ENCODE results near the gene BARX1. TPM values are rescaled to one million over a fixed set of nuclear protein-coding genes. Genes with fewer than 3 reads are reported as not detected.

BARX1 gene
- total RNA-seq, 4 donors from 2014 or later: 0.37 to 469 (median 84.4) TPM

DNA sequence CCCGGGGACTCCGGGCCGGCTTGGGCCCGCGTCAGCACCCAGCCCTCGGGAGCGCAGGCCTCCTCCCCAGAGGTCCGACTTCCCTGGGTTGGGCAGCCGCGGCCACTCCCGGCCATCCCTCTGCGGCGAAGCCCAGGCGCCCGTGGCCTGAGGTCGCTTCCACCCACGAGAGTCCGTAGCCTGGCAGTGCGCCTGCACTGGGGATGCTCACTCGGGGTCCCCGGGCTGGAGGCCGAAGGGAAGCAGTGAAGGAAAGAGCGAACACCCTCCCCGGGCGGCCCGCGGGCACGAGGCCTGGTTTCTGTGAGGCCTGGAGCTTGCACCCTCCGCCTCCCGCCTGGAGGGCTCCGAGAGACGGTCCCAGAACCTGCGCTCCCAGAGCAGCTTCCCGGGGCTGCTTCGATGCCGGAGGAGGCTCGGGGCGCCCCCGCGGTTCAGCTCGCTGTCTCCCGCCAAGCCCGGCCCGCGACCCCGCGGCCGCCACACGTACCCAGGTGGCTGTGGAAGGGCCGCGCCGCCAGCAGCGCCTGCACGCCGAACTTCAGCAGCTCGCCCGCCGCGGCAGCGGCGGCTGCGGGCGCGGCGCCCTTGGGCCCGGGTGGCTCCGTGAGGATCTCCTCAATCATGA is 607 bp downstream of the BARX1 start:
- Histone ChIP-seq H3K9me3 (no peaks in the 10 kb centered on the region), H3K36me3 (peaks cover 0 to 6% of the 10 kb centered on the region in 2 donors), H3K27me3 (peaks cover 98% of the 10 kb centered on the region), H3K4me1 (peaks cover 0 to 82% (median 46%) of the 10 kb centered on the region in 3 donors), H3K4me3 (peak overlapping the region; percentile 33 to 56), H3K27ac (peak overlapping the region in 1 of 4 donors; percentile 77)
- peak; percentile 21 for ATAC-seq
- no CpG with 5 or more reads among the region's 67 CpGs for WGBS, 2 donors (ENCODE audit: low coverage in 1 of 2)
- TF ChIP-seq, protein P1, sequence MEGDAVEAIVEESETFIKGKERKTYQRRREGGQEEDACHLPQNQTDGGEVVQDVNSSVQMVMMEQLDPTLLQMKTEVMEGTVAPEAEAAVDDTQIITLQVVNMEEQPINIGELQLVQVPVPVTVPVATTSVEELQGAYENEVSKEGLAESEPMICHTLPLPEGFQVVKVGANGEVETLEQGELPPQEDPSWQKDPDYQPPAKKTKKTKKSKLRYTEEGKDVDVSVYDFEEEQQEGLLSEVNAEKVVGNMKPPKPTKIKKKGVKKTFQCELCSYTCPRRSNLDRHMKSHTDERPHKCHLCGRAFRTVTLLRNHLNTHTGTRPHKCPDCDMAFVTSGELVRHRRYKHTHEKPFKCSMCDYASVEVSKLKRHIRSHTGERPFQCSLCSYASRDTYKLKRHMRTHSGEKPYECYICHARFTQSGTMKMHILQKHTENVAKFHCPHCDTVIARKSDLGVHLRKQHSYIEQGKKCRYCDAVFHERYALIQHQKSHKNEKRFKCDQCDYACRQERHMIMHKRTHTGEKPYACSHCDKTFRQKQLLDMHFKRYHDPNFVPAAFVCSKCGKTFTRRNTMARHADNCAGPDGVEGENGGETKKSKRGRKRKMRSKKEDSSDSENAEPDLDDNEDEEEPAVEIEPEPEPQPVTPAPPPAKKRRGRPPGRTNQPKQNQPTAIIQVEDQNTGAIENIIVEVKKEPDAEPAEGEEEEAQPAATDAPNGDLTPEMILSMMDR (IDR thresholded peaks at IDR 0.05): no peak
- TF ChIP-seq EP300 (IDR thresholded peaks at IDR 0.05) (no peak), POLR2AphosphoS5 (IDR thresholded peaks at IDR 0.05) (no peak), POLR2A (IDR thresholded peaks at IDR 0.05) (no peak)

DNA sequence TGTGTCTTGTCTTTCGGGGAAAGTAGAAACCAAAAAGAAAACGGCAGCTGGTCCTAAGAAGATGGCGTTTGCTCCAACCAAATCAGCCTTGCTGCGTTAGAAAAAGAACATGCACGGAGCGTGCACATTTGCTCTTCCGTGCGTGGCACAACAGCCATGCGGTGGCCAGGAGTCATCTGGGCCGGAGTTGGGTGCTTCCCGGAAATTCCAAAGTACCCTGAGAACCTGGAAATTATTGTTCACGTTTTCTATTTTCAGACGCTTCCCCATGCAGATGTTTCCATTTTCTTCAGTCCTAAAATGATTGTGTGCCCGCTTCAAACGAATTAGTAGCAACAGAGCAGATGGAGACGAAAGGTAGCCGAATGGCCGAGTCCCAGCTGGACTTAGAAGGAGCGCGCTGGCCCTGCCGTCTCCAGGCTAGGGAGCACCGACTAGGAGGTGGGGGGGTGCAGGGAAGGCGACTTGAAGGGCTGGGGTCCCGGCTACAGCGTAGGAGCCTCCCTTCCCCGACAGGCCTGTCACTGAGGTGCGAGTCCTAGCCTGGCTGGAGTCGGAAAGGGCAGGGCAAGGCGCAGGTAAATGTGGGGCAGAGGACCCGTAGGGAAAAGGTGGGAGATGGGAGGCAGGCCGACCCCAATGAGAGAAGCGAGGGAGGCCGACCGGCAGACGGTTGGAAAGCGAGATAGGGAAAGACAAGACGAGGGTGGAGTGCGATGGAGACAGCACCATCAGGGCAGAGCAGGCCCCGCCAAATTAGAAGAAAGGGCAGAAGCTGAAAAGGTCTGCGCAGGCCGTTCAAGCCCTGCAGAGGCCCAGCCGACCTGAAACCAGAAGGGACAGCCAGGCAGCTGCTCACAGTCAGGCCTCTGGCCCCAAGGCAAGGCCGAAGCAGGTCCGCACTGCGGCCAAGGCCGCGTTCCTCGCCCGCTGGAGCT is 1.4 kb downstream of the BARX1 start:
- Histone ChIP-seq H3K27ac (peak overlapping the region in 1 of 4 donors; percentile 77), H3K36me3 (peaks cover 0 to 6% of the 10 kb centered on the region in 2 donors), H3K9me3 (no peaks in the 10 kb centered on the region), H3K4me1 (peaks cover 0 to 82% (median 38%) of the 10 kb centered on the region in 3 donors), H3K4me3 (peak overlapping the region; percentile 33 to 56), H3K27me3 (peaks cover 98% of the 10 kb centered on the region)
- no peak for TF ChIP-seq POLR2A (IDR thresholded peaks at IDR 0.05)
- TF ChIP-seq, protein P1 (IDR thresholded peaks at IDR 0.05): no peak
- TF ChIP-seq POLR2AphosphoS5 (IDR thresholded peaks at IDR 0.05): peak; percentile 11
- no peak for TF ChIP-seq EP300 (IDR thresholded peaks at IDR 0.05)
- ATAC-seq: no peak
- WGBS, 2 donors (ENCODE audit: low coverage in 1 of 2): 33 to 51% methylated on average over 18 to 23 of the region's 49 CpGs

DNA sequence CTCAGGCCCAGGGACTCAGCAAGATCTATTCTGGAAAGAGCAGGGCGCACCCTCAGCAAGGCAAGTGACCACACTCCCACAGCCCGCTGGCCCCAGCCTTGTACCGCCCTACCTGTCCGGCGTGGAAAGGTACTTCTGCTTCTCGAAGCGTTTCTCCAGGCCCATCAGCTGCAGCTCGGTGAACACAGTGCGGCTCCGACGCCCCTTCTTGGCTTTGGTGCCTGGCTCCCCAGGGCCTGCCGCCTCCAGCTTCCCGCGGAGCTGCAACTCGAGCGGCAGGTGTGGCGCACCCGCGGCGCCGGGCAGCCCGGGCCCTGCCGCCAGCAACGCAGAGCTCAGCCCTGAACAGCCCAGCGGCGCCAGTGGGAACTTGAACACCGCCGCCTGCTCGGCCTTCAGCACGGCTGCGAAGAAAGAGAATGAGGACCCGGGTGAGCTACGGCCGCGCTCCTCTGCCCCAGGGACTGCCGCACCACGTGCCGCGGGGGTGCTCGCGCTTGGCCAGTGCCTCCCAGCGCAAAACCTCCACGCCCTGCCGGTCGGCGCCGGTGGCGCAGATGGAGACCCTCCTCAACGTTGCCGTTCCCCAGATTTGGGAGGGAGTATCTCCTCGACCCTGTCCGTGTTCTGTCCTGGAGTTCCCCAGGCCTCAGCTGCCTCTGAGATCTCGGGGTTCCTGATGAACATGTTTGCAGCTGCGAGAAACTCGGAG is 2.2 kb downstream of the BARX1 start:
- H3K4me3 ChIP-seq: peak overlapping the region in 1 of 2 donors; percentile 50
- no peaks in the 10 kb centered on the region for H3K9me3 ChIP-seq
- no peak overlapping the region for H3K27ac ChIP-seq
- peaks cover 98% of the 10 kb centered on the region for H3K27me3 ChIP-seq
- no peak for ATAC-seq
- TF ChIP-seq POLR2A (IDR thresholded peaks at IDR 0.05): no peak
- no peak for TF ChIP-seq POLR2AphosphoS5 (IDR thresholded peaks at IDR 0.05)
- TF ChIP-seq, protein P1 (IDR thresholded peaks at IDR 0.05): no peak
- TF ChIP-seq EP300 (IDR thresholded peaks at IDR 0.05): no peak
- 0 to 100% methylated on average over 1 to 2 of the region's 55 CpGs for WGBS, 2 donors (ENCODE audit: low coverage in 1 of 2)
- H3K4me1 ChIP-seq: peaks cover 0 to 82% (median 33%) of the 10 kb centered on the region in 3 donors
- peaks cover 0 to 6% of the 10 kb centered on the region in 2 donors for H3K36me3 ChIP-seq

DNA sequence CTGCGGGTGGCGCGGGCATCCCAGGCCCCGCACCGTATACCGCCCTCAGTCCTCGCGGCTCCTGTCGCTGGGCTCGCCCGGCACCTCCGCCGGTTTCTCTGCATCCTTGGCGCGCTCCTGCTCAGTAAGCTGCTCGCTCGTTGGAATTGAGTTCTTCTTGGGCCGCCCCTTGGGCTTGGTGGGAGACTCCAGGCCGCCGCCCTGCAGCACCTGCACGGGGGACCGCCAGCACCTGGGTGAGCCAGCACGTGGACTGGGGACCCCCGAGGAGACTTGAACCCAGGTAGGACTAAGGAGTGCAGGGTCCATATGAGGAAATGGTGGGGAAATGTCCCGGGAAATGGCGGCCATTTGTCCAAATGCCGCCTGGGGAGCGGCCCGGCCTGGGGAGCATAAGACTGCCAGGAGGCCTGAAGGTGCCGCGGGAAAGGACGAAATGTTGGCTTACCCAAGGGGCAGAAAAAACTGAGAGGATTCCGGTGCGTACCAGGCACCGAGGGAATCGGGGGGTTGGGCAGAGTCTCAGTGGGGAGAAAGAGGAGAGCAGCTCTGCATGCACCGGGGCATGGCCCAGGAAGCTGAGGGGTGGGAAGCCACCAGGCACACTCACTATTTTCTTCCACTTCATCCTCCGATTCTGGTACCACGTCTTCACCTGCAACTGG is 2.9 kb downstream of the BARX1 start:
- no peak for TF ChIP-seq POLR2AphosphoS5 (IDR thresholded peaks at IDR 0.05)
- no peak for TF ChIP-seq POLR2A (IDR thresholded peaks at IDR 0.05)
- no peak for TF ChIP-seq EP300 (IDR thresholded peaks at IDR 0.05)
- TF ChIP-seq, protein P1 (IDR thresholded peaks at IDR 0.05): no peak
- peaks cover 0 to 84% (median 33%) of the 10 kb centered on the region in 3 donors for H3K4me1 ChIP-seq
- H3K27ac ChIP-seq: no peak overlapping the region
- peaks cover 98% of the 10 kb centered on the region for H3K27me3 ChIP-seq
- ATAC-seq: no peak
- peak overlapping the region in 1 of 2 donors; percentile 50 for H3K4me3 ChIP-seq
- 12 to 67% methylated on average over 3 of the region's 39 CpGs for WGBS, 2 donors (ENCODE audit: low coverage in 1 of 2)
- no peaks in the 10 kb centered on the region for H3K9me3 ChIP-seq
- peaks cover 0 to 6% of the 10 kb centered on the region in 2 donors for H3K36me3 ChIP-seq

All from gastroesophageal sphincter (tissue), 4 donors.